K562 (cell line): ENCODE measurements around the gene MUC5B. TPM values are rescaled to one million over a fixed set of nuclear protein-coding genes. Genes with fewer than 3 reads are reported as not detected.
A peak's percentile ranks its signal among the peaks of the same experiment; 100 is the strongest.

Source experiments
- ARID2 ChIP-seq: fragments of 450-650 bp; IDR thresholded peaks from 2 replicates; pipeline ENCODE4 v1.6.1; 2017; ENCODE audit warnings: antibody characterized with exemption, mild to moderate bottlenecking
- BHLHE40 ChIP-seq: IDR thresholded peaks from 2 replicates; pipeline ENCODE4 v1.6.1; 2011; ENCODE audit warnings: low read length, improper control_type of control experiment
- DACH1 ChIP-seq: fragments of 450-650 bp; IDR thresholded peaks from 2 replicates; pipeline ENCODE4 v1.6.1; 2018; ENCODE audit not compliant: partially characterized antibody
- E2F3 ChIP-seq: fragments of 250-450 bp; sonication (Bioruptor Pico); IDR thresholded peaks from 2 replicates; pipeline ENCODE4 v1.4.0; 2020; ENCODE audit warnings: mild to moderate bottlenecking
- GABPB2 ChIP-seq: fragments of 250-450 bp; sonication (Bioruptor Pico); conservative IDR thresholded peaks from 2 replicates; pipeline ENCODE4 v1.5.1; 2021; ENCODE audit warnings: mild to moderate bottlenecking
- JUND ChIP-seq, 2 experiments: IDR thresholded peaks; 2 replicates in 1 of 2; 3 replicates in 1 of 2; pipeline ENCODE4 v1.6.1; 2011; ENCODE audit warnings: borderline replicate concordance in 2 of 2, low read depth in 2 of 2, low read length in 2 of 2, improper control_type of control experiment in 1 of 2, missing biosample characterization in 1 of 2, missing genetic modification characterization in 1 of 2, missing genetic modification reagents in 1 of 2
- KLF1 ChIP-seq: fragments of 450-650 bp; IDR thresholded peaks from 2 replicates; pipeline ENCODE4 v1.6.1; 2016; ENCODE audit warnings: missing genetic modification characterization, missing compliant biosample characterization
- MAZ ChIP-seq, 2 experiments: fragments of 450-650 bp in 1 of 2; sonication (generic) in 1 of 2; formaldehyde crosslinking; IDR thresholded peaks in 1 of 2; conservative IDR thresholded peaks in 1 of 2; 2 replicates each; pipeline versions ENCODE4 v1.4.0 to v1.5.0; 2020; ENCODE audit warnings: mild to moderate bottlenecking in 1 of 2, missing genetic modification reagents in 1 of 2
- MTA3 ChIP-seq: fragments of 450-650 bp; formaldehyde crosslinking; IDR thresholded peaks from 2 replicates; pipeline ENCODE4 v1.6.1; 2017; ENCODE audit warnings: mild to moderate bottlenecking, borderline replicate concordance
- MXI1 ChIP-seq: IDR thresholded peaks from 2 replicates; pipeline ENCODE4 v1.6.1; 2011; ENCODE audit warnings: low read depth, mild to moderate bottlenecking, improper control_type of control experiment, low read length
- NCOA4 ChIP-seq: fragments of 450-650 bp; IDR thresholded peaks from 2 replicates; pipeline ENCODE4 v1.6.1; 2018; ENCODE audit warnings: mild to moderate bottlenecking; ENCODE audit not compliant: partially characterized antibody
- NCOA6 ChIP-seq: fragments of 450-650 bp; IDR thresholded peaks from 2 replicates; pipeline ENCODE4 v1.6.1; 2017; ENCODE audit warnings: mild to moderate bottlenecking
- NFATC3 ChIP-seq: fragments of 450-650 bp; IDR thresholded peaks from 2 replicates; pipeline ENCODE4 v1.6.1; 2017; ENCODE audit warnings: mild to moderate bottlenecking
- TCF7 ChIP-seq: sonication (generic); IDR thresholded peaks from 2 replicates; pipeline ENCODE4 v1.6.1; 2016; ENCODE audit warnings: antibody characterized with exemption, borderline replicate concordance
- TEAD1 ChIP-seq, 2 experiments: fragments of 450-650 bp in 1 of 2; sonication (generic) in 1 of 2; formaldehyde crosslinking; IDR thresholded peaks; 2 replicates each; pipeline versions ENCODE4 v1.4.0 to v1.8.0; 2020 to 2022; ENCODE audit warnings: mild to moderate bottlenecking in 2 of 2, missing genetic modification reagents in 1 of 2
- TFAP4 ChIP-seq: sonication (generic); formaldehyde crosslinking; IDR thresholded peaks from 2 replicates; pipeline ENCODE4 v1.8.0; 2022; ENCODE audit warnings: missing genetic modification reagents, mild to moderate bottlenecking, moderate library complexity, borderline replicate concordance
- TSHZ1 ChIP-seq: fragments of 250-450 bp; sonication (Bioruptor Pico); IDR thresholded peaks from 2 replicates; pipeline ENCODE4 v1.4.0; 2020; ENCODE audit warnings: mild to moderate bottlenecking, moderate library complexity
- USF1 ChIP-seq: sonication (generic); formaldehyde crosslinking; IDR thresholded peaks from 2 replicates; pipeline ENCODE4 v1.9.0; 2022; ENCODE audit warnings: mild to moderate bottlenecking, missing genetic modification reagents
- ZBTB7A ChIP-seq: IDR thresholded peaks from 2 replicates; pipeline ENCODE4 v1.6.1; 2011; ENCODE audit warnings: low read depth, mild to moderate bottlenecking, low read length, moderate library complexity, borderline replicate concordance; ENCODE audit not compliant: control insufficient read depth
- ZNF263 ChIP-seq: sonication (generic); formaldehyde crosslinking; IDR thresholded peaks from 2 replicates; pipeline ENCODE4 v1.8.0; 2022; ENCODE audit warnings: mild to moderate bottlenecking, missing genetic modification reagents, borderline replicate concordance
- ZNF280B ChIP-seq: fragments of 250-450 bp; sonication (Bioruptor Pico); IDR thresholded peaks from 2 replicates; pipeline ENCODE4 v1.5.1; 2021; ENCODE audit warnings: mild to moderate bottlenecking
- polyA plus RNA-seq, 8 experiments: library from polyadenylated mRNA; depleted of rRNA in 4 of 8; stranded (reverse) in 5 of 8; unstranded in 3 of 8; fragments of >200 nt; fragmentation: Nextera tagmentation in 2 of 8; fragmentation: Illumina TruSeq in 1 of 8; extraction: Ambion mirVana in 2 of 8; extraction: Trizol in 1 of 8; gene quantifications; 2 replicates each; pipeline versions ENCODE4 v1.2.1 to v1.2.3, GENCODE V29; 2011 to 2014; ENCODE audit warnings: inconsistent platforms in 1 of 8, missing spikeins in 1 of 8
- total RNA-seq, 7 experiments: library from RNA; depleted of rRNA in 6 of 7; stranded (reverse); fragments of >200 nt in 6 of 7; fragmentation: Illumina TruSeq in 2 of 7; extraction: Trizol in 2 of 7; gene quantifications; 2 replicates each; pipeline versions ENCODE4 v1.2.1 to v1.2.3, GENCODE V29; 2011 to 2021; ENCODE audit warnings: low replicate concordance in 1 of 7

Gene MUC5B
- total and polyA plus RNA-seq, 9 of the 15 experiments (the other 6 are each of a cell fraction or from before 2014, with no cell fraction given), result 0.04 to 0.95 TPM; not detected in 7

GRCh38 chr11:1202776-1203504 lies 19.9 kb upstream of the MUC5B start (continued):
- TF ChIP-seq ZNF280B (CRISPR knock-in tag) (no peak), JUND (IDR thresholded peaks at IDR 0.05; ENCODE audit: borderline replicate concordance, low read depth, low read length) (peak; percentile 29; the same call in 1 of the 2 replicates), JUND (tag; IDR thresholded peaks at IDR 0.05; ENCODE audit: borderline replicate concordance, low read depth, low read length) (no peak), NCOA6 (no peak), ZNF263 (no peak), TFAP4 (CRISPR knock-in tag) (peak; percentile 60; the same call in 1 of the 2 replicates), TEAD1 (CRISPR knock-in tag; IDR thresholded peaks at IDR 0.05) (0 out of 4 replicates have a peak, but pooled peaks of 1 of the 2 experiments have one; percentile 22), TCF7 (no peak), MTA3 (peak; percentile 27; the same call in 1 of the 2 replicates), MXI1 (no peak), USF1 (CRISPR knock-in tag) (no peak), TSHZ1 (CRISPR knock-in tag) (no peak), KLF1 (tag) (no peak), GABPB2 (CRISPR knock-in tag) (no peak), NFATC3 (no peak), MAZ (CRISPR knock-in tag; conservative IDR thresholded peaks at IDR 0.05 in 1 of 2, IDR thresholded peaks at IDR 0.05 in 1 of 2) (peak in 1 of 2 experiments; percentile 35; a peak in 1 of 4 replicates), DACH1 (no peak), BHLHE40 (peak; percentile 28; the same call in 1 of the 2 replicates), E2F3 (no peak), NCOA4 (no peak), ZBTB7A (0 out of 2 replicates have a peak, but pooled peaks have one; percentile 9), ARID2 (0 out of 2 replicates have a peak, but pooled peaks have one; percentile 29)
